ENCODE results near the gene MYOM1.

DNA sequence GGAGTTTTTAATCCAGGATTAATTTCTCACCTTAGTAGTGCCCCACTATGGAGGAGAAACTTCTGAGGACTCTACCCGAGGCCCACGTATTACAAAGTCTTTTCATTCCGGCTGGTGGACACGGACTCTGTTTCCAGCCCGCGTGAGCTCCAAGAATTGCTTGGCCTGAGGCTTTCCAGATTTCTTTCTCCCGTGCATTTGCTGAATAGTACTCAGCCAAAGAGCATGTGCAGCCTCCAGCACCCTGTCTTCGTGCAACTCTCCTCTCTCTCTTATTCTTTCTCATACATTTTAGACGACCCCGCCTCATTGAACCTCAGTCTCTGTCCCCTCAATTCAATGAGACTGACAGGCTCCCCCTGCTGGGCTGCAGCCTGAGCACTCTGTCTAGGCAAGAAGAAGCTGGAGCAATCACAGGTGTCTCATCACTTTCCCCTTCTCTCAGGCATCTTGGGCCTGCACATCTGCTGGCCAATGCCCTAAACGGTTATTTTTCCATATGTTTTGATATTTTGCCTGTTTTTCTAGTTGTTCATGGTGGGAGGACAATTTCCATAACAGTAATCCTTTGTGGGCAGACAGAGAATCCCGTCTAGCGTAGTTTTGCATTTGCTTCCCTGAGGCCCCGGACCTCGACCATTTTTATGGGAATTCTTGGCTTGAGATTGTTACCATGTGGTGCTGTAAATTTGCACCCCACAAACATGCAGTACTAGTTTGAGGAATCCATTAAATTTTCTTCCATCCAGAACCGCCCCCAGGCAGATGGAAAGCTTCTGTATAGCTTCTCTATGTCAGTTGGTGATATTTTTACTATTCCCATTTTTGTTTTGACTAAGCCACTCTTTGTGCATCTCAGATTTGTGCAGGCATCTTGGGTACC, 156.7 kb downstream of the MYOM1 start:
- TF ChIP-seq, protein P1, sequence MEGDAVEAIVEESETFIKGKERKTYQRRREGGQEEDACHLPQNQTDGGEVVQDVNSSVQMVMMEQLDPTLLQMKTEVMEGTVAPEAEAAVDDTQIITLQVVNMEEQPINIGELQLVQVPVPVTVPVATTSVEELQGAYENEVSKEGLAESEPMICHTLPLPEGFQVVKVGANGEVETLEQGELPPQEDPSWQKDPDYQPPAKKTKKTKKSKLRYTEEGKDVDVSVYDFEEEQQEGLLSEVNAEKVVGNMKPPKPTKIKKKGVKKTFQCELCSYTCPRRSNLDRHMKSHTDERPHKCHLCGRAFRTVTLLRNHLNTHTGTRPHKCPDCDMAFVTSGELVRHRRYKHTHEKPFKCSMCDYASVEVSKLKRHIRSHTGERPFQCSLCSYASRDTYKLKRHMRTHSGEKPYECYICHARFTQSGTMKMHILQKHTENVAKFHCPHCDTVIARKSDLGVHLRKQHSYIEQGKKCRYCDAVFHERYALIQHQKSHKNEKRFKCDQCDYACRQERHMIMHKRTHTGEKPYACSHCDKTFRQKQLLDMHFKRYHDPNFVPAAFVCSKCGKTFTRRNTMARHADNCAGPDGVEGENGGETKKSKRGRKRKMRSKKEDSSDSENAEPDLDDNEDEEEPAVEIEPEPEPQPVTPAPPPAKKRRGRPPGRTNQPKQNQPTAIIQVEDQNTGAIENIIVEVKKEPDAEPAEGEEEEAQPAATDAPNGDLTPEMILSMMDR (IDR thresholded peaks at IDR 0.05; ENCODE audit: low read depth, low read length, poor library complexity, severe bottlenecking) = peak; percentile 91
- no peak for TF ChIP-seq EZH2phosphoT487 (IDR thresholded peaks at IDR 0.05; ENCODE audit: borderline replicate concordance, low read length)

All from DOHH2 (cell line).